H1 (cell line): ENCODE measurements around the gene SLC19A1. TPM values are rescaled to one million over a fixed set of nuclear protein-coding genes. Genes with fewer than 3 reads are reported as not detected.

Experiments used
- CTCF ChIA-PET: fragments of 300-600 bp; sonication (Branson Sonifier 250); formaldehyde crosslinking; loops from one replicate; lab custom pipeline; 2021; ENCODE audit not compliant: partially characterized antibody; lab: Charles Lee
- POLR2A ChIA-PET: fragments of 300-600 bp; sonication (Branson Sonifier 250); formaldehyde crosslinking; loops from one replicate; lab custom pipeline; 2021; ENCODE audit warnings: inconsistent platforms; ENCODE audit not compliant: partially characterized antibody; lab: Charles Lee
- DNase-seq, 2 experiments: peaks; one replicate each; pipeline versions ENCODE4 v3.0.0 to v3.0.0-alpha.2; 2010 to 2022; ENCODE audit warnings: low spot score in 2 of 2, low read depth in 1 of 2, mixed read lengths in 1 of 2
- FAIRE-seq: peaks from 2 replicates; lab custom pipeline; 2011; peaks lifted over from hg19 to GRCh38; lab: Jason Lieb, UNC
- H2AFZ ChIP-seq: 2 replicates; pipeline ENCODE4 v1.8.1; 2012; ENCODE audit warnings: low read length, inconsistent platforms
- H2AK5ac ChIP-seq: 2 replicates; pipeline ENCODE4 v1.6.1; 2013; ENCODE audit warnings: low read depth, low read length
- H2BK120ac ChIP-seq: replicated peaks from 2 replicates; pipeline ENCODE3; 2013; ENCODE audit warnings: low read depth, low read length, inconsistent platforms
- H2BK12ac ChIP-seq: 2 replicates; pipeline ENCODE4 v1.6.1; 2013; ENCODE audit warnings: low read depth, low read length
- H2BK15ac ChIP-seq: 2 replicates; pipeline ENCODE4 v1.6.1; 2013; ENCODE audit warnings: low read length
- H2BK20ac ChIP-seq: 2 replicates; pipeline ENCODE4 v1.6.1; 2013; ENCODE audit warnings: low read length
- H2BK5ac ChIP-seq: 2 replicates; pipeline ENCODE4 v1.6.1; 2013; ENCODE audit warnings: low read depth, low read length
- H3K14ac ChIP-seq: 2 replicates; pipeline ENCODE4 v1.6.1; 2013; ENCODE audit warnings: inconsistent platforms; ENCODE audit not compliant: insufficient read length
- H3K18ac ChIP-seq: 2 replicates; pipeline ENCODE4 v1.6.1; 2013; ENCODE audit warnings: low read length; ENCODE audit errors: extremely low read depth
- H3K23ac ChIP-seq: 2 replicates; pipeline ENCODE4 v1.6.1; 2013; ENCODE audit warnings: inconsistent platforms; ENCODE audit not compliant: insufficient read length
- H3K23me2 ChIP-seq: 2 replicates; pipeline ENCODE4 v1.6.1; 2013; ENCODE audit warnings: low read depth, low read length
- H3K27ac ChIP-seq: 2 replicates; pipeline ENCODE4 v1.6.1; 2011; ENCODE audit warnings: low read depth, low read length, inconsistent platforms
- H3K27me3 ChIP-seq, 4 experiments: replicated peaks in 1 of 4; 1 replicate in 1 of 4; 2 replicates in 3 of 4; pipeline versions ENCODE4 v1.6.1 to v1.8.1; 2011 to 2013; ENCODE audit warnings: low read length in 3 of 4, mild to moderate bottlenecking in 3 of 4, inconsistent platforms in 2 of 4, mixed read lengths in 2 of 4, moderate library complexity in 1 of 4; ENCODE audit not compliant: control insufficient read depth in 3 of 4, insufficient read depth in 3 of 4; ENCODE audit errors: extremely low read depth in 1 of 4
- H3K36me3 ChIP-seq, 4 experiments: 2 replicates each; pipeline versions ENCODE4 v1.6.1 to v1.8.1; 2011 to 2013; ENCODE audit warnings: mild to moderate bottlenecking in 4 of 4, low read length in 3 of 4, moderate library complexity in 2 of 4, control low read depth in 1 of 4, inconsistent platforms in 1 of 4; ENCODE audit not compliant: insufficient read depth in 4 of 4, control insufficient read depth in 2 of 4
- H3K4ac ChIP-seq: replicated peaks from 2 replicates; pipeline ENCODE3; 2013; ENCODE audit warnings: low read length, low read depth, mixed read lengths, inconsistent platforms; ENCODE audit not compliant: insufficient read length
- H3K4me1 ChIP-seq, 4 experiments: replicated peaks in 1 of 4; 1 replicate in 1 of 4; 2 replicates in 3 of 4; pipeline versions ENCODE4 v1.6.1 to v1.8.1; 2011 to 2013; ENCODE audit warnings: low read length in 3 of 4, inconsistent platforms in 2 of 4, mixed read lengths in 1 of 4; ENCODE audit not compliant: insufficient read depth in 4 of 4, control insufficient read depth in 3 of 4
- H3K4me2 ChIP-seq, 2 experiments: 2 replicates each; pipeline versions ENCODE4 v1.6.1 to v1.8.1; 2011 to 2013; ENCODE audit warnings: low read depth in 2 of 2, low read length in 2 of 2, control low read depth in 1 of 2, inconsistent platforms in 1 of 2, mild to moderate bottlenecking in 1 of 2; ENCODE audit not compliant: insufficient read depth in 1 of 2
- H3K4me3 ChIP-seq, 4 experiments: fragments of 200-600, 300-600 bp in 1 of 4; sonication (generic), shearing (Covaris generic), sonication (Bioruptor Twin) in 1 of 4; 2 replicates each; pipeline versions ENCODE4 v1.5.1 to v1.8.1; 2011 to 2016; ENCODE audit warnings: low read length in 4 of 4, low read depth in 3 of 4, control low read depth in 2 of 4, inconsistent platforms in 2 of 4, mild to moderate bottlenecking in 2 of 4, mixed read lengths in 1 of 4, moderate library complexity in 1 of 4; ENCODE audit not compliant: insufficient read depth in 2 of 4; ENCODE audit errors: extremely low read depth in 1 of 4
- H3K56ac ChIP-seq: replicated peaks from 2 replicates; pipeline ENCODE3; 2013; ENCODE audit warnings: low read depth, mild to moderate bottlenecking, mixed read lengths, low read length, inconsistent platforms; ENCODE audit not compliant: insufficient read length
- H3K79me1 ChIP-seq: 2 replicates; pipeline ENCODE4 v1.6.1; 2013; ENCODE audit warnings: low read depth, low read length, control low read depth
- H3K79me2 ChIP-seq, 2 experiments: 2 replicates each; pipeline versions ENCODE4 v1.6.1 to v1.8.1; 2012 to 2013; ENCODE audit warnings: low read length in 2 of 2, mild to moderate bottlenecking in 2 of 2, inconsistent platforms in 1 of 2; ENCODE audit not compliant: insufficient read depth in 2 of 2, control insufficient read depth in 1 of 2
- H3K9ac ChIP-seq, 4 experiments: replicated peaks in 1 of 4; 1 replicate in 1 of 4; 2 replicates in 3 of 4; pipeline versions ENCODE4 v1.6.1 to v1.8.1; 2011 to 2013; ENCODE audit warnings: low read depth in 3 of 4, low read length in 3 of 4, control low read depth in 2 of 4, mild to moderate bottlenecking in 2 of 4, moderate library complexity in 2 of 4, inconsistent platforms in 1 of 4; ENCODE audit errors: extremely low read depth in 1 of 4
- H3K9me3 ChIP-seq, 2 experiments: 2 replicates each; pipeline versions ENCODE4 v1.6.1 to v1.8.1; 2012 to 2013; ENCODE audit warnings: mild to moderate bottlenecking in 2 of 2, moderate library complexity in 2 of 2, control low read depth in 1 of 2, inconsistent platforms in 1 of 2, low read depth in 1 of 2, low read length in 1 of 2, mixed read lengths in 1 of 2; ENCODE audit not compliant: insufficient read depth in 2 of 2
- H4K20me1 ChIP-seq, 2 experiments: replicated peaks in 1 of 2; 2 replicates each; pipeline versions ENCODE3 to v1.8.1; 2011 to 2013; ENCODE audit warnings: inconsistent platforms in 2 of 2, low read length in 2 of 2, mild to moderate bottlenecking in 1 of 2; ENCODE audit not compliant: insufficient read depth in 2 of 2, control insufficient read depth in 1 of 2
- H4K5ac ChIP-seq: 2 replicates; pipeline ENCODE4 v1.6.1; 2013; ENCODE audit warnings: low read length, low read depth, mixed read lengths, inconsistent platforms; ENCODE audit not compliant: insufficient read length
- H4K8ac ChIP-seq: 2 replicates; pipeline ENCODE4 v1.8.0; 2013; ENCODE audit warnings: mild to moderate bottlenecking, moderate library complexity, low read length, inconsistent platforms; ENCODE audit not compliant: insufficient read depth; ENCODE audit errors: extremely low read depth
- H4K91ac ChIP-seq: replicated peaks from 2 replicates; pipeline ENCODE3; 2013; ENCODE audit warnings: low read length, mixed read lengths, inconsistent platforms; ENCODE audit not compliant: insufficient read length
- KDM4A ChIP-seq: IDR thresholded peaks from one replicate; pipeline ENCODE4 v1.7.1; 2012; ENCODE audit warnings: low read depth, mild to moderate bottlenecking, moderate library complexity, low read length, inconsistent platforms; ENCODE audit not compliant: severe bottlenecking
- NRF1 ChIP-seq: IDR thresholded peaks from 2 replicates; pipeline ENCODE4 v1.6.1; 2011; ENCODE audit warnings: mild to moderate bottlenecking, low read depth, low read length, improper control_type of control experiment
- RXRA ChIP-seq: IDR thresholded peaks from 2 replicates; pipeline ENCODE4 v1.6.1; 2011; ENCODE audit warnings: low read depth, mild to moderate bottlenecking, low read length, moderate library complexity; ENCODE audit not compliant: insufficient read depth
- SIRT6 ChIP-seq: IDR thresholded peaks from one replicate; pipeline ENCODE4 v1.7.1; 2012; ENCODE audit warnings: low read length, inconsistent platforms
- SIX5 ChIP-seq: IDR thresholded peaks from 2 replicates; pipeline ENCODE4 v1.6.1; 2011; ENCODE audit warnings: mild to moderate bottlenecking, low read depth, low read length
- TBP ChIP-seq: IDR thresholded peaks from 2 replicates; pipeline ENCODE4 v1.6.1; 2011; ENCODE audit warnings: low read depth, low read length, improper control_type of control experiment
- USF2 ChIP-seq: IDR thresholded peaks from 2 replicates; pipeline ENCODE4 v1.6.1; 2011; ENCODE audit warnings: low read length, improper control_type of control experiment
- WGBS, 2 experiments: shearing (Covaris generic) in 1 of 2; methylation state at CpG; one replicate each; pipeline versions ENCODE4 v1.1.6 to v1.1.7; 2013 to 2015; ENCODE audit warnings: low lambda C conversion rate in 2 of 2, mixed read lengths in 2 of 2, inconsistent platforms in 1 of 2, low coverage in 1 of 2, missing lambda C conversion rate in 1 of 2; ENCODE audit not compliant: insufficient replicate concordance in 2 of 2, insufficient coverage in 1 of 2, insufficient read length in 1 of 2; ENCODE audit errors: extremely low coverage in 1 of 2, missing lambda C conversion rate in 1 of 2; 5-methylcytosine and 5-hydroxymethylcytosine counted together
- polyA plus RNA-seq, 7 experiments: library from polyadenylated mRNA; depleted of rRNA in 3 of 7; stranded (reverse) in 5 of 7; unstranded in 2 of 7; fragments of >200 nt in 5 of 7; fragments of 200-250 nt in 2 of 7; gene quantifications; 1 replicate in 5 of 7; 2 replicates in 1 of 7; 4 replicates in 1 of 7; pipeline versions ENCODE4 v1.2.1 to v1.2.3, GENCODE V29; 2011 to 2013; ENCODE audit warnings: missing spikeins in 2 of 7, mixed read lengths in 2 of 7
- total RNA-seq: library from RNA; stranded (reverse); fragmentation: NEBNext Ultra II Directional; extraction: Animal tissue kit (Norgen Biotek cat#: 25700); gene quantifications from 2 replicates; pipeline ENCODE4 v1.2.1, GENCODE V29; 2021

Gene SLC19A1
- total and polyA plus RNA-seq, 2 of the 8 experiments (the other 6 are each of a cell fraction or from before 2014, with no cell fraction given): 31.6 to 43.8 TPM

GRCh38 chr21:45499970-45500577, 42.2 kb downstream of the SLC19A1 start:
- H2BK12ac ChIP-seq: no peak overlapping the region
- no peaks in the 10 kb centered on the region for H3K9me3 ChIP-seq
- no peak overlapping the region for H2AK5ac ChIP-seq
- H4K5ac ChIP-seq: no peak overlapping the region
- H3K4me1 ChIP-seq: no peaks in the 10 kb centered on the region
- H4K20me1 ChIP-seq: peaks cover 2 to 9% of the 10 kb centered on the region in 2 experiments
- H3K23ac ChIP-seq: no peak overlapping the region
- no peak overlapping the region for H4K91ac ChIP-seq
- H3K27ac ChIP-seq: no peak overlapping the region
- peaks cover 14 to 52% (median 26%) of the 10 kb centered on the region in 4 experiments for H3K36me3 ChIP-seq
- H3K4me2 ChIP-seq: no peak overlapping the region
- H3K4ac ChIP-seq: no peak overlapping the region
- H3K27me3 ChIP-seq: no peaks in the 10 kb centered on the region
- peaks cover 11% of the 10 kb centered on the region; the same call in 1 of the 2 replicates for H3K23me2 ChIP-seq
- no peak overlapping the region for H3K18ac ChIP-seq
- H2BK120ac ChIP-seq: no peak overlapping the region
- ChIA-PET POLR2A (no interaction called here), CTCF (no interaction called here)
- no peak overlapping the region for H3K14ac ChIP-seq
- H2BK15ac ChIP-seq: no peak overlapping the region
- no peak overlapping the region for H3K9ac ChIP-seq
- peak overlapping the region; percentile 46 for H3K56ac ChIP-seq
- H4K8ac ChIP-seq: no peak overlapping the region; the same call in 1 of the 2 replicates
- H3K79me1 ChIP-seq: no peaks in the 10 kb centered on the region; the same call in 1 of the 2 replicates
- H2AFZ ChIP-seq: no peak overlapping the region
- FAIRE-seq (no peak), DNase-seq (no peak)
- no peak overlapping the region for H2BK20ac ChIP-seq
- H3K79me2 ChIP-seq: no peaks in the 10 kb centered on the region
- no peak overlapping the region for H3K4me3 ChIP-seq
- H2BK5ac ChIP-seq: no peak overlapping the region
- WGBS, 2 experiments: 87% methylated on average over 5 of the region's 6 CpGs; no CpG with 5 or more reads in 1 of the 2 experiments
- TF ChIP-seq KDM4A: no peak
- no peak for TF ChIP-seq NRF1
- no peak for TF ChIP-seq SIX5
- no peak for TF ChIP-seq TBP
- TF ChIP-seq RXRA: no peak
- no peak for TF ChIP-seq USF2
- no peak for TF ChIP-seq SIRT6
